Measurements from ENCODE around the gene SQSTM1.

- TF ChIP-seq POLR2AphosphoS5 (IDR thresholded peaks at IDR 0.05; ENCODE audit: control insufficient read depth, insufficient read depth, low read depth, low read length) (no peak), THAP7 (CRISPR knock-in tag; IDR thresholded peaks at IDR 0.05) (no peak), ZBTB26 (CRISPR knock-in tag; IDR thresholded peaks at IDR 0.05) (no peak), STAT6 (CRISPR knock-in tag; IDR thresholded peaks at IDR 0.05) (no peak), MEF2D (tag; conservative IDR thresholded peaks at IDR 0.05; ENCODE audit: low read depth) (no peak), ZNF263 (CRISPR knock-in tag; IDR thresholded peaks at IDR 0.05; ENCODE audit: borderline replicate concordance) (no peak), POLR2A (conservative IDR thresholded peaks at IDR 0.05) (no peak), ZBTB33 (CRISPR knock-in tag; IDR thresholded peaks at IDR 0.05) (no peak), MXI1 (IDR thresholded peaks at IDR 0.05; ENCODE audit: low read depth, low read length) (no peak), ELK1 (CRISPR knock-in tag; IDR thresholded peaks at IDR 0.05) (no peak), SIN3A (IDR thresholded peaks at IDR 0.05; ENCODE audit: borderline replicate concordance in 2 of 2, control insufficient read depth in 1 of 2, low read depth in 2 of 2, low read length in 2 of 2) (no peak), HDAC1 (IDR thresholded peaks at IDR 0.05) (no peak), ETV6 (IDR thresholded peaks at IDR 0.05; ENCODE audit: borderline replicate concordance in 1 of 2, low read depth in 2 of 2, low read length in 1 of 2) (no peak), ETV6 (CRISPR knock-in tag; IDR thresholded peaks at IDR 0.05; ENCODE audit: borderline replicate concordance) (no peak), MBD1 (CRISPR knock-in tag; IDR thresholded peaks at IDR 0.05) (no peak)
Observed at GRCh38 chr5:179840321-179840720, 19.6 kb downstream of the SQSTM1 start.

All from K562 (cell line).